Left lung (tissue), 10 donors: ENCODE measurements around the gene ADGRE3. TPM values are rescaled to one million over a fixed set of nuclear protein-coding genes. Genes with fewer than 3 reads are reported as not detected.

Experiments used
- ATAC-seq: fragments of 200-7000 bp; cut with Tn5 transposase; one replicate; pipeline ENCODE4 v1.9.1; 2020; ENCODE audit warnings: moderate library complexity
- DNase-seq, 4 donors: peaks; one replicate each; pipeline ENCODE4 v3.0.0-alpha.2; 2013 to 2020
- H3K27ac ChIP-seq, 2 donors: fragments of 200-600 bp; sonication (generic) in 1 of 2; one replicate each; pipeline versions ENCODE4 v1.5.0 to v1.8.0; 2020 to 2021
- H3K27me3 ChIP-seq, 2 donors: fragments of 200-600 bp; sonication (generic) in 1 of 2; one replicate each; pipeline versions ENCODE4 v1.5.0 to v1.8.0; 2020 to 2021
- H3K36me3 ChIP-seq, 2 donors: fragments of 200-600 bp; sonication (generic) in 1 of 2; one replicate each; pipeline versions ENCODE4 v1.5.0 to v1.8.0; 2020 to 2021
- H3K4me1 ChIP-seq, 2 donors: fragments of 200-600 bp; one replicate each; pipeline ENCODE4 v1.8.0; 2021
- H3K4me3 ChIP-seq, 2 donors: fragments of 200-600 bp; sonication (generic) in 1 of 2; one replicate each; pipeline versions ENCODE4 v1.5.0 to v1.8.0; 2020 to 2021; ENCODE audit warnings: mild to moderate bottlenecking in 1 of 2
- H3K9me3 ChIP-seq, 2 donors: fragments of 200-600 bp; sonication (generic) in 1 of 2; one replicate each; pipeline versions ENCODE4 v1.5.0 to v1.8.0; 2020 to 2021
- CTCF ChIP-seq, 2 donors: fragments of 200-600 bp; sonication (generic) in 1 of 2; IDR thresholded peaks; one replicate each; pipeline versions ENCODE4 v1.5.0 to v1.8.0; 2021; ENCODE audit warnings: antibody characterized with exemption in 2 of 2
- intact Hi-C, 2 donors: fragments of 100-400 bp; cut with DNase I; formaldehyde crosslinking; loops; one replicate each; pipeline versions ENCODE4 v1.11.2 to v1.14.2; 2022
- polyA plus RNA-seq, 6 donors: library from polyadenylated mRNA; unstranded; fragments of 120-200 nt; gene quantifications; one replicate each; pipeline ENCODE4 v1.2.1, GENCODE V29; 2013; ENCODE audit not compliant: insufficient read length in 6 of 6
- total RNA-seq, 2 donors: library from RNA; stranded (reverse); fragmentation: NEBNext Ultra II Directional; extraction: Animal tissue kit (Norgen Biotek cat#: 25700); gene quantifications; one replicate each; pipeline ENCODE4 v1.2.1, GENCODE V29; 2021
- donor health status: DM: no; HTN: yes; CAD: no.
- donor health status: DM: no; HTN: no; CAD: no.

The ADGRE3 gene
- total and polyA plus RNA-seq, 8 donors = 0.13 to 0.84 (median 0.20) TPM; not detected in 2

- Histone ChIP-seq H3K27ac (no peak overlapping the region), H3K4me1 (peaks cover 13 to 27% of the 10 kb centered on the region in 2 donors), H3K9me3 (no peaks in the 10 kb centered on the region), H3K27me3 (no peaks in the 10 kb centered on the region), H3K36me3 (no peaks in the 10 kb centered on the region), H3K4me3 (no peak overlapping the region)
- TF ChIP-seq CTCF (IDR thresholded peaks at IDR 0.05) = no peak
- intact Hi-C loops = loop anchor here in 1 of 2 donors (10.0 kb wide), 1 partner anchor 119 kb away; the partner anchor contains the start of gene ZNF333
- ATAC-seq (no peak), DNase-seq (peak in 1 of 4 donors; percentile 0)
Observed at GRCh38 chr19:14575428-14575980, 99.1 kb downstream of the ADGRE3 start.

- Histone ChIP-seq H3K4me1 (peaks cover 14 to 39% of the 10 kb centered on the region in 2 donors), H3K36me3 (peaks cover 0 to 13% of the 10 kb centered on the region in 2 donors), H3K9me3 (no peaks in the 10 kb centered on the region), H3K4me3 (peak within 1 kb of the TSS; percentile 82 to 84), H3K27me3 (no peaks in the 10 kb centered on the region), H3K27ac (peak within 1 kb of the TSS; percentile 53 to 73)
- TF ChIP-seq CTCF (IDR thresholded peaks at IDR 0.05) = peak; percentile 68 to 69
- intact Hi-C loops = loop anchor here in 1 of 2 donors (10.0 kb wide), 1 partner anchor 123 kb away; the partner anchor contains the start of gene ZNF333
- ATAC-seq (peak; percentile 97), DNase-seq (peak; percentile 85 to 97 (median 93))
Observed at GRCh38 chr19:14571695-14572490, 102.8 kb downstream of the ADGRE3 start, which contains the start of gene NDUFB7. Gene NDUFB7 (minus strand): TSS chr19:14572066. CDS start chr19:14572000, 66 bp downstream.

DNA sequence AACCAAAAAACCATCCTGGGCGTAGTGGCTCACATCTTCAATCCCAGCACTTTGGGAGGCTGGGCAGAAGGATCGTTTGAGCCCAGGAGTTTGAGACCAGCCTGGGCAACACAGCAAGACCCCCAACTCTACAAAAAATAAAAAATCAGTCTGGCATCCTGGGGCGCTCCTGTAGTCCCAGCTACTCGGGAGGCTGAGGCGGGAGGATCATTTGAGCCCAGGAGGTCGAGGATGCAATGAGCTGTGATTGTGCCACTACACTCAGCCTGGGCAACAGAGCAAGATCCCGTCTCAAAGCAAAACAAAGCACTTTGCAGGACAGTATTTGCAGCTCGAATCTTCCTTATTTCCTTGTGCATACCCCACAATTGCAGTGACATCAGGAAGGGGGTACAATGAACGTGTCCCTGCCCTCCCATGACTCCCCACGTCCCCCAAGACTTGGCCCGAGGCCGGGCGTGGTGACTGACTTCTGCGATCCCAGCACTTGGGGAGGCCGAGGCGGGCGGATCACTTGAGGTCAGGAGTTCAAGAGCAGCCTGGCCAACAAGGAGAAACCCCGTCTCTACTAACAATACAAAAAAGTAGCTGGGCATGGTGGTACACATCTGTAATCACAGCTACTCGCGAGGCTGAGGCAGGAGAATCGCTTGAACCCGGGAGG, 103.6 kb downstream of the ADGRE3 start:
- Histone ChIP-seq H3K9me3 (no peaks in the 10 kb centered on the region), H3K36me3 (peaks cover 0 to 21% of the 10 kb centered on the region in 2 donors), H3K27me3 (no peaks in the 10 kb centered on the region), H3K27ac (peak overlapping the region in 1 of 2 donors; percentile 73), H3K4me1 (peaks cover 14 to 39% of the 10 kb centered on the region in 2 donors), H3K4me3 (peak overlapping the region; percentile 82 to 84)
- no peak for ATAC-seq
- peak in 1 of 4 donors; percentile 76 for DNase-seq
- intact Hi-C loops = loop anchor here in 1 of 2 donors (10.0 kb wide), 1 partner anchor 124 kb away; the partner anchor contains the start of gene ZNF333
- TF ChIP-seq CTCF (IDR thresholded peaks at IDR 0.05) = no peak

Other genes with a start within 250 kb of the ADGRE3 start
- 100 to 1,000 TPM; 125 to 190 TPM for gene PKN1, start 241.5 kb downstream of the ADGRE3 start, total RNA-seq
- gene PKN1, start 241.5 kb downstream of the ADGRE3 start, polyA plus RNA-seq = 100 to 1,000 TPM in 2 of 6 donors, 10 to 100 TPM in 4; 91.9 to 106 (median 96.2) TPM
- gene PTGER1, start 199.5 kb downstream of the ADGRE3 start, total RNA-seq = 1 to 10 TPM in 1 of 2 donors, under 1 TPM in 1; 0.76 to 3.6 TPM
- 10 to 100 TPM in 1 of 6 donors, 1 to 10 TPM in 5; 3.2 to 12.9 (median 8.0) TPM for gene PTGER1, start 199.5 kb downstream of the ADGRE3 start, polyA plus RNA-seq
- gene GIPC1, start 178.7 kb downstream of the ADGRE3 start, total RNA-seq = 100 to 1,000 TPM; 120 to 154 TPM
- gene GIPC1, start 178.7 kb downstream of the ADGRE3 start, polyA plus RNA-seq = 10 to 100 TPM; 43.7 to 70.9 (median 61.7) TPM
- 100 to 1,000 TPM; 107 to 110 TPM for gene DNAJB1, start 156.4 kb downstream of the ADGRE3 start, total RNA-seq
- gene DNAJB1, start 156.4 kb downstream of the ADGRE3 start, polyA plus RNA-seq = 100 to 1,000 TPM in 1 of 6 donors, 10 to 100 TPM in 5; 70.8 to 102 (median 84.0) TPM
- 100 to 1,000 TPM; 119 to 122 TPM for gene TECR, start 145.2 kb downstream of the ADGRE3 start, total RNA-seq
- gene TECR, start 145.2 kb downstream of the ADGRE3 start, polyA plus RNA-seq = 10 to 100 TPM; 77.8 to 93.3 (median 85.6) TPM
- 100 to 1,000 TPM; 112 to 125 TPM for gene NDUFB7, start 102.8 kb downstream of the ADGRE3 start, total RNA-seq
- 10 to 100 TPM; 60.1 to 97.5 (median 78.9) TPM for gene NDUFB7, start 102.8 kb downstream of the ADGRE3 start, polyA plus RNA-seq
- under 1 TPM in 1 of 2 donors, not detected in 1; 0.16 TPM for gene CLEC17A, start 91.8 kb downstream of the ADGRE3 start, total RNA-seq
- under 1 TPM in 5 of 6 donors, not detected in 1; 0.10 to 0.33 (median 0.12) TPM for gene CLEC17A, start 91.8 kb downstream of the ADGRE3 start, polyA plus RNA-seq
- 10 to 100 TPM; 11.7 to 16.4 TPM for gene ZNF333, start 15.2 kb upstream of the ADGRE3 start, total RNA-seq
- 10 to 100 TPM; 29.6 to 38.7 (median 36.7) TPM for gene ZNF333, start 15.2 kb upstream of the ADGRE3 start, polyA plus RNA-seq
- 10 to 100 TPM in 1 of 2 donors, 1 to 10 TPM in 1; 4.7 to 32.0 TPM for gene ADGRE2, start 103.7 kb upstream of the ADGRE3 start, total RNA-seq
- gene ADGRE2, start 103.7 kb upstream of the ADGRE3 start, polyA plus RNA-seq = under 1 TPM; 0.35 to 0.89 (median 0.56) TPM
- gene OR7A5, start 160.3 kb upstream of the ADGRE3 start, total RNA-seq = not detected
- gene OR7A5, start 160.3 kb upstream of the ADGRE3 start, polyA plus RNA-seq = not detected
- gene OR7C1, start 160.3 kb upstream of the ADGRE3 start, total RNA-seq = under 1 TPM in 1 of 2 donors, not detected in 1; 0.15 TPM
- gene OR7C1, start 160.3 kb upstream of the ADGRE3 start, polyA plus RNA-seq = under 1 TPM; 0.08 to 0.18 (median 0.12) TPM
- gene OR7A10, start 174.1 kb upstream of the ADGRE3 start, total RNA-seq = not detected
- gene OR7A10, start 174.1 kb upstream of the ADGRE3 start, polyA plus RNA-seq = not detected
- gene OR7A17, start 211.3 kb upstream of the ADGRE3 start, total RNA-seq = not detected
- under 1 TPM in 4 of 6 donors, not detected in 2; 0.06 to 0.10 (median 0.07) TPM for gene OR7A17, start 211.3 kb upstream of the ADGRE3 start, polyA plus RNA-seq